Activated CD8-positive, alpha-beta memory T cell treated with anti-CD3 and anti-CD28 coated beads, Interleukin-2, amount 50 U/mL, for 1 hour (primary cell): ENCODE data around the gene RPL15.
"Not testable (repeated sequence)": the region's sequence is repeated elsewhere in the genome, so short reads cannot be mapped to it uniquely, and the experiment has no call there.

Experiments used
- DNase-seq: peaks from one replicate; pipeline ENCODE4 v3.0.0-alpha.2; 2020; ENCODE audit errors: extremely low read depth

The RPL15 gene

DNA sequence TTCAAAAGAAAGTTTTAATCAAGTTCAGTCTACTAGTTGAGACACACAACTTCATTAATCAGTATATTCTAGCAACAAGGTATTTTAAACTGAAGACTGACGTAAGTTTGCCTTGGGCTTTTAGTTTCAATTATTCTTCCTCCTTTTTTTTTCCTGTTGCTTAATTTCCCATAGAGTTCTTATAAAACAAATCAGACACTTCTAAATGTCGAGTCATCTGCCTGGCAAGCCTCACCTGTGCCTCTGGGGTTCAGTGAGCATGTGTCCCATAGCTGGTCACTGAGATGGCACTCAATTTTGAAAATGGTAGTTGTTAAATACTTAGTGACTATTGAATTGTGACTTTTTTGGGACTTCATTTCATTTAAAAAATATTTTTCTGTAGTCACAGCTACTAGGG, 27.5 kb upstream of the RPL15 start:
- no peak for DNase-seq

DNA sequence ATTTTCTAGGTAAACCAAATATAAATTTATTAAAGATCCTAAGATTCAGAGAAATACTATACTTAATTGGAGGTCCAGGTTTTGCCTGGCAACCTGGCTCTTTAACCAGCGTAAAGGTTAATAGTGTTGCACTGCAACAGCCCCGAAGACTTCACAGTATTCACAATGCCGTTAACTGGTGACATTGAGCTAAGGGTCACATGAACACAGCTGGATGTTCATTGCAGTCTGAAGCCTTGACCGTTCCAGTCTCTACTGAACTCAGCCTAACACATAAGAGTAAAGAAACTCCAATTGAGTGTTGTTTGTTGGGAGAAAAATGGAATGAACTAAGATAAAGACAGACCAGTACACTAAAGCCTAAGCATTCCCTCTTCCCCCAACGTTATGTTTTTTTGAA, 27.0 kb upstream of the RPL15 start:
- no peak for DNase-seq

DNA sequence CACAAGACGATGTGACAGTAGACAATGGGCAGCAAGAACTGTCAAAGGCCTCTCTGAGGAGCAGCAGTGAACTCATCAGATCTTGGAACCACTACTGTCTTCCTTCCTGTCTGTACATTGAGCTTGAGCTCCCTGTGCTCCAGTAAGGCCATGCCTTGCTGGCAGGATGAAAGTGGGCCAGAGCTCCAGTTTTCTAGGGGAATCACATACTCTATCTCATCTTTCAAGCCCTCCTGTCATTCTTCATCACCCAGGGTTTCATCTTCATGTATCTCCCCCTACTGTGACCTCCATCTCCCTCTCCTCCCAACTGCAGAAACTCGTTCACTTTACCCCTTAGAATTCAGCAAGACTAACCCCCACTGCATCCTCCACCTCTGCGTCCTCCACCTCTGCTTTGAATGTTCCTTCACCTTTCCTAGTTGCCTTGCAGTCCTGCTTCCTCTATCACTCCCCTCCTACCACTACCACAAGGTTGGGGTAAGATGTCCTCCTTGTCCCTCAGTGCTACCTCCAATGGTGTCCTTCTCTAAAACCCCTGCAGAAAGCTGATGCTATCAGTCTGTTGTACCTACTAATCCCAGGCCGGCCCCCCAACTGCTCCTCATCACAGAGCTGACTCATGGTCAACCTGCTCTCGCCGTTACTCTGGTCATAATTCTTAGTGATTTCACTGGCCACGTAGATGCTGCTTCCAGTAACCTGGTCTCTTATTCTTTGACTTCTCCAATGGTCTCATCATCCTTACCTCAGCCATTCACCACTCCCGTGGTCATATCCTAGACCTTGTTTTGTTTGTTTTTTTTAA, 22.5 kb upstream of the RPL15 start:
- no peak for DNase-seq

DNA sequence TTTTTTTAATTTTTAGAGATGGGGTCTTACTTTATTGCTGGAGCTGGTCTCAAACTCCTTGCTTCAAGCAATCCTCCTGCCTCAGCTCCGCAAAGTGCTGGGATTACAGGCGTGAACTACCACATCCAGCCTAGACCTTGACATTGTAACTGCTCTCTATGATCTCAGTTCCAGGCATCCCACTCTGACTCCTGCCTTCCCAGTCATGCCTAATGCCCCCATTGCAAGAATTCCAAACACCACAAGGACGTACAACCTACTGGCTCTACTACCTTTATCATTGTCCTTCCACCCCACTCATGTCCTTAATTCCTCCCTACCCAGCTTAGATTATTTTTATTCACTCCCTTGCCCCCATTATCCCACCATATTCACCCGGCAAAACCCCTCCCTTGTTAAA, 21.8 kb upstream of the RPL15 start:
- no peak for DNase-seq

DNA sequence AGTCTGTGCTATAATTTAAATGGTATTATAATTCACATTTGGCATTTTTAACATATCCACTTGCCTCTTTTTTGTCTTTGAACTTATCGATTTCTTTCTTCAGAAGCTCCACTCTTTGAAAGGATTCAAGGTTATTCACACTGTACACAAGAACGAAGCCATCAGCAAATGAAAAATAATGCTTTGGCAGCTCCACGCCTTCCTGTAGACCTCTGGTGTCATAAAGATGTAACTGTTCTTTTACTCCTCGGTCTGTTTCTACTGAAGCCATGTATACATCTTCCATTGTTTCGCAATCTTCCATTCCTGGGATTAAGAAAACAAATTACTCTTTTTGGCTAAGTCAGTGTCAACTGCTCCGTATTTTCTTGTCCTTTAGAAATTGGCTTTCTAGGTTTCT, 16.2 kb upstream of the RPL15 start:
- DNase-seq: no peak

DNA sequence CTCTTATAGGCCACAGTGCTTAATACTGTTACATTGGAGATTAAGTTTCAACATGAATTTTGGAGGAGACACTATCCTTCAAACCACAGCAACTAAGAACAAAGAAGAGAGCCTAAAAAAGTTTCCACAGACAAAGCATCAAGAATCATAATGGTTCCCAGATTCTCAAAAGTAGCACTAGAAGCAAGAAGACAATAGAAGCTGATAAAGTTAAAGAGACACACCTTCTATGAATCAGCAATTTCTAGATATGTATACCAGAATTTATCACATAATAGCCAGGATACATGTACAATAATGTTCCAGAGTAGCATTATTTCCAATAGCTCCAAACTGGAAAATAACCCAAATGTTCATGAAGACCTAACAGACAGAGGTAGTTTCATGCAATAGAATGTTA, 12.4 kb upstream of the RPL15 start:
- DNase-seq: no peak

DNA sequence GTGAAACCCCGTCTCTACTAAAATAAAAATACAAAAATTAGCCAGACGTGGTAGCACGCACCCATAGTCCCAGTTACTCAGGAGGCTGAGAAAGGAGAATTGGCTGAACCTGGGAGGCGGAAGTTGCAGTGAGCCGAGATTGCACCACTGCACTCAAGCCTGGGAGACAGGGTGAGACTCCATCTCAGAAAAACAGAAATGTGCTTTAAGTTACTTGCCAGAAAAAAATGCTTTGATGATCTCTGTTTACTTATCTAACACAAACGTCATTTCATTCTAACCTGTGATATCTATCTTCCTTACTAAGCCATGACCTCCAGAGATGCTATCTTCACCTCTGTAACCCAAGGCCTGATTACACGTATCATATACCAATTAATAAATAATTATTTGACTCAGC, 7.6 kb upstream of the RPL15 start:
- DNase-seq: no peak

DNA sequence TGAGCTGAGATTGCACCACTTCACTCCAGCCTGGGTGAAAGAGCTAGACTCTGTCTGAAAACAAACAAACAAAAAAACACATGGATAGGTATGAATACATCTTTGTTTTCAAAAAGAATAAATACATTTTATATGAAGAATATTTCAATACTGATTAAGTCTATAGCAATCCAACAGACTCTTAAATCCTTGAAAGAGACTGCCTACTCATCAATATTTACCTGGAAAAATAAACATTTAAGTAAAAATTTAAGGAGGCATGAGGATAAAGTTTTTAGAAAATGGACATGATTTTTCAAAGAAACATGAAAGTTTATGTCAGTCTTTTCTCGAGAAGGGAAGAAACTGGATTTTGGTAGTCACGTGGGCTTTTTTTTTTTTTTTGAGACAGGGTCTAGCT, 5.5 kb upstream of the RPL15 start:
- DNase-seq: no peak

DNA sequence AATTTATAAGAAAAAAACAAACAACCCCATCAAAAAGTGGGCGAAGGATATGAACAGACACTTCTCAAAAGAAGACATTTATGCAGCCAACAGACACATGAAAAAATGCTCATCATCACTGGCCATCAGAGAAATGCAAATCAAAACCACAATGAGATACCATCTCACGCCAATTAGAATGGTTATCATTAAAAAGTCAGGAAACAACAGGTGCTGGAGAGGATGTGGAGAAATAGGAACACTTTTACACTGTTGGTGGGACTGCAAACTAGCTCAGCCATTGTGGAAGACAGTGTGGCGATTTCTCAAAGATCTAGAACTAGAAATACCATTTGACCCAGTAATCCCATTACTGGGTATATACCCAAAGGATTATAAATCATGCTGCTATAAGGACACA, 4.6 kb upstream of the RPL15 start:
- DNase-seq: not testable (repeated sequence)

DNA sequence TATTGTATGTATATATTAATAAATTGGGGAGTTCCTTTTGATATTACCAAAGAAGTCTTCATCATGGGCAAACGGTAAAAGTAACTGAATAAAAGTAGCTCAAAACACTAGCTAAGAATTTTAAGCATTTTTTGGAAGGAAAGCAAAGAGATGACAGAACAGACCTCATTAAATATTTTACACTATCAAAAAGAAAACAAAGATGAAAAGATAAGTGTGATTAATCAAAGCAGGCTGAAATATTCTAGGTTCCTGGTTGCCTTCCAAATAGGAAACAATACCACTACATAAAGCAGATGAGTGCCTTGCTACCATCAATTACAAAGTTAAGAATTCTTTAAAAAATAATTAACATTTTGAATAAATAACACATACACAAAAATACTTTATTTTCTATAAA, 3.8 kb upstream of the RPL15 start:
- DNase-seq: no peak

DNA sequence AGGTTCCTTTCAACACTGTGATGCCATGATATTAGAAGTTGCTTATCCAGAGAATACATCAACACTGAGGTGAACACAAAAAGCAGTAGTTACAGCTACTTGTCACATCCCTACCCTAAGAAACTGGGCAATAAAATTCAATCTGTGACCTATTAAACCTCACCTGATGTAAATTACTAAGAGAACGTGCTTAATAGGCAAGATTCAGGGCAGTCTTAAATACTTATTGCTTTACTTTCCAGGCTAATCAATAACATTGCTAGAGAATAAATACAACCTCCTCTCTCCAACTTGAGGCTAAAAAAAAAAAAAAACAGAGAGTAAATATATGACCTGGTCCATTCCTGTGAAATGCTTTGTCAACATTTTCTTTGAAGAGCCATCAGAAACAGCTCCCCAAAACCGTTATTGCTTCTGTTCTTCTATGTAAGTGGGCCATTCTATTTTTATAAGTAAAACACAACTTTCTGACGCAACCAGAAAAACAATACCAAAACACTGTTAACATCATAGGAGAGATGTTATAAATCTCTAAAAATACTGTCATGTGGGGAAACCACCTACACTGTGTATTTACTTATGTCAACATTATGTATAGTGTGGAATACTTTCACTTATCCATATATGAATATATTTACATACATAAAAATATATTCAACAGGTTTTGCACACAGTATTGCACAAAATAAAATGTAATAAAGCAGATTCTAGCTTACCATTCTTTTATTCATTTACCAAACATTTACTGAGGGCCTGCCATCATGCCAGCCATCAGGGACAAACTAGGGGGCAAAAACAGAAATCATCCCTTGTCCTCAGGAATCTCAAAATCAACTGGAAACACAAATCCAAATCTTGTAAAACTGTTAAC, 2.8 kb upstream of the RPL15 start:
- no peak for DNase-seq

DNA sequence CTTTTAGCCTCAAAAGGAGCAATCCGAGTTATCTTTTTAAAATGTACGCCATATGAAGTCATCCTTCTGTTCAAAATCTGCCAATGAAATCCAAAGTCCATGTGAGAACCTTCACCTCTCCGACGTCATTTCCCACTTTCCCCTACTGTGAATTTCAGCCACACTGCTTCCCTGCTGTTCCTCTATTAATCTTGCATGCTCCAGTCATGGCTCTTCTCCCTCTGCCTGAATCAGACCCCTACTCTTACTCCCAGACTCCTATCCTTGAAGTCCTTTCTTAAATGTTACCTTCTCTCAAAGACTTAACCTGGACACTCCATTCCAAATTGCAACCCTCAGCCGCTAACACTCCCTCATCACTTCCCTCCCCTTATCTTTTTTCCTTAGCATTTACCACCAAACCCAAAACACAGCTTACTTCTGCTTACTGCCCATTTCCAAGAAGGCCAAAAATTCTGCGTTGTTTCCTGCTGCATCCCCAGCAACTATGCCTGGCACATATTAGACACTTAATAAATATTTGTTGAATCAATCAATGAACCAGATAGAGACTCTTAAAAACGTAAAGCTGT, 1.3 kb upstream of the RPL15 start:
- DNase-seq: no peak

DNA sequence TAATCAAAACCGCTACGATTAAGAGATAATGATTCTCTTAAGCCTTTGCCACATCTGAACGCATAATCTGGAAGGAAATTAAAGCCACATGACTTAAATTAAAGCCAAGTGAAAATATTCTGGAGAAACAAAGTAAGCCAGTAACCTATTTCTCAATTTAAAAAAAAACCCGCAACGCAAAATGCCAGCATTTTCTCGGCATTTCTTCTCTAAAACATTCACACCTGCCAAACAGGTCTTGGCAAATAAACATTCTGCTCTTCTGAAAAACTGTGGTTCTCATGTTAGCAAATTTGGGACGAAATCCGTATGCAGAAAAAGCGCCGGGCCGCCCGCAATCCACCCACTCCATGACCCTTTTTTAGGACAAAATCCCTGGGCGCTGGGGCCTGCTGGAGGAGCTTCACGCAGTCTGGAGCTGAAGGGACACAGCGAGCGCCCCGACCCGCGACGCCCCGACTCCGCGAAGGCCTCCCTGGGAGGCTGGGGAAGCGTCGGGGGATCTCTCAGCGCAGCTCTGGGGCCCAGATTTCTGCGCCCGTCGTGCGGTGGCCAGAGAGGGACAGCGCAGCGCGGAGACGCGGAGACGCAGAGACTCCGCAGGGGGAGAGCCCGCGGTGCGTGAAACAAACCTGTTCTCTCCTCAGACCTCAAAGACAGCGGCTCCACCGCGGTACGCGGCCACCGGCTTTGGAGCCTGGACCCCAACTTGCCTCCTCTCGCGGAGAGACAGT, 613 bp upstream of the RPL15 start:
- DNase-seq: no peak

DNA sequence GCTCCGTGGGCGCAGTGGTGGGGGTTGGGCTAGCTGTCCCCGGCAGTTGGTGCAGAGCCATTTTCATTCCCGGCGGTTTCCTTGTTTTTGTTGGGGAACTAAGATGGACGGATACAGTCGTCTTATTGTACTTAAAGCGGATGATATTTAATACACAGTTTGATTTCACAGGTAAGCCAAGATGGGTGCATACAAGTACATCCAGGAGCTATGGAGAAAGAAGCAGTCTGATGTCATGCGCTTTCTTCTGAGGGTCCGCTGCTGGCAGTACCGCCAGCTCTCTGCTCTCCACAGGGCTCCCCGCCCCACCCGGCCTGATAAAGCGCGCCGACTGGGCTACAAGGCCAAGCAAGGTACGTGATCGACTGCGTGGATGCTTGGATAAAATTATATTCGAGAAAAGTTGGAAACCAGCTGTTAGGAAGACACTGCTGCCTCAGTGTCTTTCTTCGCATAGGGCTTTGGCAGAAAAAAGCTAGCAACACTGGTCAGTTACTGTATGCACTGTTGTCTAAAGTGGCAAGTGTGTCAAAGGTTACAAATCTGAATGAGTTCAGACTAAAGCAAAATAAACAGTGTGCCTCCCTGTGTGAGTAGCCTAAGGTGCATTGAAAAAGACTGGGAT, 859 bp downstream of the RPL15 start:
- DNase-seq: not testable (repeated sequence)

DNA sequence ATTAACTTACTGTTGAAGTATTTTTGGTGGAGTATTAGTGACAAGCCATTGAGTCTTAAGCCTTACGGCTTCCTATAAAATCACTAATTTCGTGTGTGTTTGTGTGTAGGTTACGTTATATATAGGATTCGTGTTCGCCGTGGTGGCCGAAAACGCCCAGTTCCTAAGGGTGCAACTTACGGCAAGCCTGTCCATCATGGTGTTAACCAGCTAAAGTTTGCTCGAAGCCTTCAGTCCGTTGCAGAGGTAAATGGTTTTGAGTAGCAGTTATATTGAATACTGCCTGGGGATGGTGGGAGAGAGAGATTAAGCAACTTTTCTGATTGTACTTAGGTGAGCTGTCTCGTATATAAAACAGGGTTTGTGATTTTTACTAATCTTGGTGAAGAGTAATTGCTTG, 1.4 kb downstream of the RPL15 start:
- not testable (repeated sequence) for DNase-seq

DNA sequence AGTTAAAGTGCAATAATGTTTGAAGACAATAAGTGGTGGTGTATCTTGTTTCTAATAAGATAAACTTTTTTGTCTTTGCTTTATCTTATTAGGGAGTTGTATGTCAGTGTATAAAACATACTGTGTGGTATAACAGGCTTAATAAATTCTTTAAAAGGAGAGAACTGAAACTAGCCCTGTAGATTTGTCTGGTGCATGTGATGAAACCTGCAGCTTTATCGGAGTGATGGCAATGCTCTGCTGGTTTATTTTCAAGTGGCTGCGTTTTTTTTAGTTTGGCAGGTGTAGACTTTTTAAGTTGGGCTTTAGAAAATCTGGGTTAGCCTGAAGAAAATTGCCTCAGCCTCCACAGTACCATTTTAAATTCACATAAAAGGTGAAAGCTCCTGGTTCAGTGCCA, 2.7 kb downstream of the RPL15 start:
- no peak for DNase-seq

DNA sequence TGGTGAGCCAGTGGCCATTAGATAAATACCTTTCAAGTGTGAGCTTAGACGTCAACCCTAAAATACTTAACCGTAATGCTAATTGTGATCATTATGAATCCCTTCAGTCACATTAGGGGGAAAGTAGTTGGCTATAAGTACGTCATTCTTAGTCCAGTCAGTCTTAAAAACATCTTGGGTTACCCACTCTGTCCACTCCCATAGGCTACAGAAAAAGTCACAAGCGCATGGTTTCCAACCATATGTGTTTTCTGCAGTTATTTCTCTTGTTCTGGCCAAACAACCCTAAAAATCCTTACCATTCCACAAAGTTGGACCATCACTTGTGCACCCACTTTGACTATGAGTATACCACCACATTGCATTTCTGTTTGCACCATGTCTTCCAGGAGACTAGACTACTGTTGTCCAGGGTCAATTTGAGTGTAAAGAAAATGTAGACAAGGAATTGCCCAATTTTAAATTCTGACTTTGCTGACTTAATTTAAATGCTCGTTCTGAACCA, 3.3 kb downstream of the RPL15 start:
- no peak for DNase-seq

DNA sequence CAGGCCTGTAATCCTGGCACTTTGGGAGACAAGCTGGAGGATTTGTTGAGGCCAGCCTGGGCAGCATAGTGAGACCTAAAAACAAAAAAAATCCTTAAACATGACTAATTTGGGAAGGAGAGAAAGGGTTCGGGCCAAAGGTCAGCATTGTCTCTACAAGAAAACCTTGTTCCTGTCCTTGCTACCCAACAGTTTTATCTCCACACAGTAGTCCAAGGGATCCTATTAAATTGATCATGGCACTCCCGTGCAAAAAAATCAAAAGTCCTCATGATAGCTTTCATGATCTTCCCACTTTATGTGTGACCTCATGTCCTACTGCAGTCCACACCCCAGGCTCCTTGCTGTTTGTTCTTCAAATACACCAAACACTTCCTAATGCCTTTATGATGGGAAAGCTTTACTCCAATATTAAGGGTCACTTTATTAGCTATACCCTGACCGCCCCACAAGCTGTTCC, 4.2 kb downstream of the RPL15 start:
- DNase-seq: no peak

DNA sequence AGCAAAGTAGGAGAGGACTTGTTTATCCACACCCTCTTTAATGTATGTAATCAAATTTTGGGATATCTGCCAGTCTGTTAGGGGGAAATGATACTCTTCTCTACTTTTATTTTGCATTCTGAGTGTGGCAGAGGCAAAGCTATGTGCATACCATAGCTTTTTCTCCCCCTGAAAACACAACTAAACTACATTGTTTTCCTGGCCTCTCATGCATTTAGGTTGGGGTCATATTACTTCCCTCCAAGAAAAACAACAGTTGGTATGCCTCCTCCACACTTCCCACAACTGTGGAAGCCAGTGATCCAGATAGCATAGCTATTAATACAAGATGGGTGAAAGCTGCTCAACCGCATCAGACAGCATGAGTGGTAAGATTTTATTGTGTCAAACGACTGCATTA, 6.9 kb downstream of the RPL15 start:
- no peak for DNase-seq

DNA sequence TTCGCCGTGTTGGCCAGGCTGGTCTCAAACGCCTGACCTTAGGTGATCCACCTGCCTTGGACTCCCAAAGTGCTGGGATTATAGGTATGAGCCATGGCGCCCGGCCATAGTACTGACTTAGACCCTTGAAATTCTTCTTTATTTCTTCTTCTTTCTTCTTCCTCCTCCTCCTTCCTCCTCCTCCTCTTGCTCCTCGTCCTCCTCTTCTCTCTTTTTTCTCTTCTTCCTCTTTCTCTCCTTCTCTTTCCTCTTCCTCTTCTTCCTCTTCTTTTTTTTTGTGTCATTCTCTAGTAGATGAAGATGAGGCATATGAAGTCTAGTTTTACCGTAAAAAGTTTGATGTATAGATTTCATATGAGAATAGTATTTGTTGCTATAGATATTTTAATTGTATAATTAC, 9.3 kb downstream of the RPL15 start:
- DNase-seq: no peak

DNA sequence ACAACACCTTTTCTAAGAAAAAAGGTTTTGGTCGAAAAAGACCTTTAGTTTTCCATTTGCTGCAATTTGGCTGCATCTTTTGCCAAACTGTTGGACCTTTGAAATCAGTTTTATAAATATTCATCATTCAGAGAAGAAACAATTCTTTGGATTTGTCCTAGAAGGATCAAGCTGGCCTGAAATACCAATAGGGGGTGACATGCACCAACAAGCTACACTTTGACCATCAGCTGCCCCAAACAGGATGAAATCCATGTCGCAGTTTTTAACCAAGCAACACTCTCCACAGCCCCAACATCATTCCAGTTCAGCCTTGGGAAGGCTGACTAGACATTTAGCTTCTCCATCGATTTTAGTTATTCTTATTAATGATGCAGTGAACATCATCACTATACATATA, 9.8 kb downstream of the RPL15 start:
- DNase-seq: no peak
